Activated T-cell treated with anti-CD3 and anti-CD28 coated beads, Interleukin-2, amount 50 U/mL, for 4 hours (primary cell): ENCODE data around the gene HEG1. TPM values are rescaled to one million over a fixed set of nuclear protein-coding genes. Genes with fewer than 3 reads are reported as not detected.

Experiments used
- ATAC-seq, 2 donors: fragments of 200-7000 bp; cut with Tn5 transposase; one replicate each; pipeline ENCODE4 v1.10.0; 2021
- DNase-seq: peaks from one replicate; pipeline ENCODE4 v3.0.0-alpha.2; 2020
- H3K27me3 Mint-ChIP-seq: one replicate; pipeline ENCODE4 v1.8.0; 2021; ENCODE audit warnings: low read depth, mixed read lengths
- H3K36me3 Mint-ChIP-seq: one replicate; pipeline ENCODE4 v1.8.0; 2022; ENCODE audit warnings: mixed read lengths; ENCODE audit not compliant: insufficient read depth
- H3K4me1 Mint-ChIP-seq: one replicate; pipeline ENCODE4 v1.8.0; 2021; ENCODE audit warnings: low read depth, mixed read lengths
- H3K4me3 Mint-ChIP-seq: one replicate; pipeline ENCODE4 v1.8.0; 2021; ENCODE audit warnings: mild to moderate bottlenecking, moderate library complexity, mixed read lengths
- H3K9me3 Mint-ChIP-seq: one replicate; pipeline ENCODE4 v1.8.0; 2021; ENCODE audit warnings: mixed read lengths
- total RNA-seq, 3 donors: library from RNA; stranded (reverse); gene quantifications; one replicate each; pipeline ENCODE4 v1.2.1, GENCODE V29; 2021

HEG1 gene
- total RNA-seq, 3 donors from 2014 or later: 6.4 to 9.0 (median 7.2) TPM

DNA sequence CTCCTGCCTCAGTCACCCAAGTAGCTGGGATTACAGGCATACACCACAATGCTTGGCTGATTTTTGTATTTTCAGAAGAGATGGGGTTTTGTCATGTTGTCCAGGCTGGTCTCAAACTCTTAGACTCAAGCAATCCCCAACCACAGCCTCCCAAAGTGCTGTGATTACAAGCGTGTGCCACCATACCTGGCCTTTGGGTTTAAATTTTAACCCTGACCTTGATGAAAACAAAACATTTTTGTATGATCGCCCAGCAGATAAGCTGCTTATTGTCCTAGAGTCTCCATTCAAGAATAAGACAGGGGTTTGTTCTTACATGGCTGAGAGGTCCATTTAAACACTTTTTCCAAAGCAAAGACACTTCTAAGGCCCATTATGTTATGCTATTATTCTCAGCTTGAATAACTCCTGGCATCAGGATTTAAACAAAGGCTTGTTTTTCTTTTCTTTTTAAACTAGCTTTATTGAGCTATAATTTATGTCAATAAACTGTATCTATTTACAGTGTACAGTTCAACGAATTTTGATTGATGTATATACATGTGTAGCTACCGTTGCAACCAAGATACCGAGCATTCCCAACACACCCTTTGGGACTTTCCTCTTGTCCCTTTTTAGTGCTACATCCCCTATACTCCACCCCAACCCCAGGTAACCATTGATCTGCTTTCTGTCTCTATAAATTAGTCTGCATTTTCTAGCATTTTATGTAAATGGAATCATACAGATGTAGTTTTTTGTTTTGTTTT is 119.8 kb downstream of the HEG1 start:
- H3K4me1 Mint-ChIP-seq: no peaks in the 10 kb centered on the region
- H3K4me3 Mint-ChIP-seq: no peak overlapping the region
- peaks cover 14% of the 10 kb centered on the region for H3K27me3 Mint-ChIP-seq
- ATAC-seq (no peak), DNase-seq (no peak)
- H3K9me3 Mint-ChIP-seq: no peaks in the 10 kb centered on the region
- no peaks in the 10 kb centered on the region for H3K36me3 Mint-ChIP-seq

DNA sequence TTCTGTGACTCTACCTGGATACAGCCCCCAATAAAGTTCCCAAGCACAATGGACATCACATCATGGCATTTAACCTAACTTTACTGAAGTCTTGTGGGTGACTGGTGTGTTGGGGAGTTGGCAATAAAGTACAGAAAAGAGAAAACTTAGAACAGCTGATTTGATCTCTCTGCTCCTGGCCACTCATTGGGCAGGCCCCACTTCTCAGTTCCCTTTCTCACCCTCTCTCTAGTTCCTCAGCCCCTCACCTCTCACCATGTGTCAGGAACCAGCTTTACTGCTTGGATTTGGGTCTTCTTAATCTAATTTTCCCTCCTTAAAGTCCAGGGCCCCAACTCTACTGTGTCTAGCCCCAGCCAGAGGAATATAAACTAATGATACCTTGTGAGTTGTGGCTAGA is 120.5 kb downstream of the HEG1 start:
- DNase-seq (no peak), ATAC-seq (no peak)
- no peaks in the 10 kb centered on the region for H3K36me3 Mint-ChIP-seq
- H3K9me3 Mint-ChIP-seq: no peaks in the 10 kb centered on the region
- no peaks in the 10 kb centered on the region for H3K4me1 Mint-ChIP-seq
- no peak overlapping the region for H3K4me3 Mint-ChIP-seq
- peaks cover 18% of the 10 kb centered on the region for H3K27me3 Mint-ChIP-seq

DNA sequence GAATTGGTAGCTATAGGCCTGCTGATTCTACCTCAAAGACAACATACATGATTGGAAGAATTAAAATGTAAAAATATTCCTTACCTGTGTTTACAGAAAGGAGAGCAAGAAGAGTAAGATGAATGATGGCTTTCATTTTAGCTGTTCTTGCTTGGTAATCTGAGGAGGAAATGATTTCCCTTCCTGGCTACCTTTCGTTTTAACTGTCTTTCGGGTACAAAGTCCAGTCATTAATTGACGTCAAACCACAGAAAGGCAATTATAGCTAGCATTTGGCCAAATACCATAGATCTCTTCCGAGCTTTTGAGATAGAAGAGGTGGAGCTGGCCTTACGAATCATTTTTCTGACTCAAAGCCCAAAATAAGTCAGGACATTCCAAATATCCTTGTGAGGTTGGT is 121.2 kb downstream of the HEG1 start, which contains the start of gene MUC13:
Gene MUC13 (minus strand): TSS at position 175 of the 400 bp plus-strand sequence. CDS start 39 bp downstream, at position 136.
- Mint-ChIP-seq H3K4me3 (no peak within 1 kb of the TSS), H3K4me1 (no peaks in the 10 kb centered on the region), H3K9me3 (no peaks in the 10 kb centered on the region), H3K36me3 (no peaks in the 10 kb centered on the region), H3K27me3 (peaks cover 20% of the 10 kb centered on the region)
- DNase-seq (no peak), ATAC-seq (no peak)

DNA sequence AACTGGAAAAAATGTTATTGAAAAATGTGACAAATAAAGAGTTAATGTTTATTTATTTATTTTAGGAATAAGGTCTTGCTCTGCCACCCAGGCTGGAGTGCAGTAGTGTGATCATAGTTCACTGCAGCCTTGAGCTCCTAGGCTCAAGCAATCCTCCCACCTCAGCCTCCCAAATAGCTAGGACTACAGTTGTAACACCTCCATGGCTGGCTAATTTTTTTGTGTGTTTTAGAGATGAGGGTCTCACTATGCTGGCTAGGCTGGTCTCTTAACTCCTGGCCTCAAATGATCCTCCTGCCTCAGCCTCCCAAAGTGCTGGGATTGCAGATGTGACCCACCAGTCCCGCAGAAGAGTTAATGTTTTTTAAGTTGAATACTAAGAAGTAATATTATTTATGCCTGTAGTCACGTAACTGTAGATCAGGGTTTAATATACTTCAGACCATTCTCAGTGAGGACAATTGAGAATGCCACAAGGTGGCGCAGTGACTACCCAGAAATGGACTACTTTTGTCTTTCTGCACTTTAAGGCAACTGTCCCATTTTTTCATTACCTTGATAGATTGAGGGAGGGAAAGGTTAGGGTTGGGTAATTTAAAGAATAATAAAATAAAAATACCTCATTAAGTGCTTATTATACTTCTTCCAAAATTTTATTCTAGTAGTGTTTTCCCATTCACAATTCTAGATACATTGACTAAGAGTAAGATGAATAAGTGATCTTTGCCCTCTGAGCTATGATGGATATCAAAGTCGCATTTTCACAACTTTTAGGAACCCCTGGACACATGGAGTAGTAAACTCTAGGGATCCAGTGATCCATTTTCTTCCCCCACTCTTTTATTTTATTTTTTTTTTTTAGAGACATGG is 127.2 kb downstream of the HEG1 start:
- DNase-seq (peak; percentile 52), ATAC-seq (peak in 1 of 2 donors; percentile 48)
- Mint-ChIP-seq H3K4me3 (no peak overlapping the region), H3K36me3 (no peaks in the 10 kb centered on the region), H3K27me3 (peaks cover 12% of the 10 kb centered on the region), H3K4me1 (peaks cover 2% of the 10 kb centered on the region), H3K9me3 (no peaks in the 10 kb centered on the region)

DNA sequence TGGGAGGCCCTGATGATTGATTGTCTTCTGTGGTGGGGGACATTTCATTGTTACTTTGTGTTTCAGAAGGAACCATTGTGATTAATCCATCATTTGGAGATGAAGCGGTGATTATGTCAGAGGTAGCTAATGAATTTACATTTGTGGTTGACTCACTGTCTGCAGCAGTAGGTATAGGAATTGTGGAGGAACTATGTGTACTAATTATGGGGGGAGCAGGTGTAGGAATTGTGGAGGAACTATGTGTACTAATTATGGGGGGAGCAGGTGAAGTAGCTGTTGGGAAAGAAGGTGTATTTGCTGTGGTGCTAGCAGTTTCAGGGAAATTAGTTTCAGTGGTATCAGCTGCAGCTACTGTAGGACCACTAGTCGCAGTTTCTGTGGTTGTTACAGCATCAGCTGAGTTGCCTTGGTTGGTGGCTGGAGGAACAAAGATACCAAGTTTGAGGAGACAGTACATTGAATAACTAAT is 128.2 kb downstream of the HEG1 start:
- Mint-ChIP-seq H3K4me3 (no peak overlapping the region), H3K36me3 (no peaks in the 10 kb centered on the region), H3K27me3 (peaks cover 15% of the 10 kb centered on the region), H3K4me1 (peaks cover 2% of the 10 kb centered on the region), H3K9me3 (no peaks in the 10 kb centered on the region)
- no peak for ATAC-seq
- DNase-seq: no peak

DNA sequence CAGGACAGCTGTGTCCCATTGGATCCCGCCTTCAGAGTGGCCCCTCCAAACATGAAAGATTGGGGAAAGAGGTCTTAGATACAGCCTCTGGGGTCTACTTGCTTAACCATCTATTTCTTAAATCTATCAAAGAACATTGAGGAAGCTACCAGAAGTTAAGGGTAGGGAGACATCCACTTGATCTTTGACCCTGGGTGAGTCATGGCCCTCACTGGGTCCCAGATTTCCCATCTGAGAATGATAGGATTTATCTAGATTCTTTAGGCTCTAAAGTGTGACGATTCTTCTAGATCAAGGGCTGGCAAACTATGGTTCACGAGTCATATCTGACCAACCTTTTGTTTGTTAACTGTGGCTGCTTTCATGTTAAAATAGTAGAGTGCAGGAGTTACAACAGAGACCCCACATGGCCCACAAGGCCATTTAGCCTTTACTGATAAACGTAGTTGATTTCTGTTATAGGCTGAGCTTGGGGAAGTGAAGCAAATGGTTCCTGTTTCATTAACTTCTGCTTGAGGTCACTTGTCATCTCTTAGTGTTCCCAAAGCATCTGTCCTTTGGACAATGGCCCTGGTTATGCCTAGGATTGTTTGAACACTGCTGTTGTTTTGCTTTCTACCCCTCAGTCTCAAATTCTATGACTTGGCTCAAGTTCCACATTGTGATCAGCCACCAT is 129.2 kb downstream of the HEG1 start:
- ATAC-seq: no peak
- no peak overlapping the region for H3K4me3 Mint-ChIP-seq
- no peaks in the 10 kb centered on the region for H3K36me3 Mint-ChIP-seq
- H3K27me3 Mint-ChIP-seq: peaks cover 15% of the 10 kb centered on the region
- peaks cover 2% of the 10 kb centered on the region for H3K4me1 Mint-ChIP-seq
- no peaks in the 10 kb centered on the region for H3K9me3 Mint-ChIP-seq
- DNase-seq: no peak

DNA sequence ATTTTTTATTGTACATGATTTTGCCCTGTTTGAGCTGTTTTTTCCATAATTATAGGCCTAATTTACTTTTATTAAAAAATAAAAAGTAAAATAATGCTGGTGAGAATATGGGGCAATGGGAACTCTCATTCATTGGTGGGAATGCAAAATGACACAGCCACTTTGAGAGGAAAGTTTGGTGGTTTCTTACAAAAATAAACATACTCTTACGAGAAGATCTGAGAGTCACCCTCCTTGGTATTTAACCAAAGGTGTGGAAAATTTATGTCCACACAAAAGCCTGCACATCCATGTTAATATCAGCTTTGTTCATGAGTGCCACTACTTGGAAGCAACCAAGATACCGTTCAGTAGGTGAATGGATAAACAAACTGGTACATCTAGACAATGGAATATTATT is 131.1 kb downstream of the HEG1 start:
- peaks cover 10% of the 10 kb centered on the region for H3K27me3 Mint-ChIP-seq
- no peak for DNase-seq
- H3K36me3 Mint-ChIP-seq: no peaks in the 10 kb centered on the region
- no peak for ATAC-seq
- H3K9me3 Mint-ChIP-seq: no peaks in the 10 kb centered on the region
- H3K4me1 Mint-ChIP-seq: peaks cover 2% of the 10 kb centered on the region
- no peak overlapping the region for H3K4me3 Mint-ChIP-seq

DNA sequence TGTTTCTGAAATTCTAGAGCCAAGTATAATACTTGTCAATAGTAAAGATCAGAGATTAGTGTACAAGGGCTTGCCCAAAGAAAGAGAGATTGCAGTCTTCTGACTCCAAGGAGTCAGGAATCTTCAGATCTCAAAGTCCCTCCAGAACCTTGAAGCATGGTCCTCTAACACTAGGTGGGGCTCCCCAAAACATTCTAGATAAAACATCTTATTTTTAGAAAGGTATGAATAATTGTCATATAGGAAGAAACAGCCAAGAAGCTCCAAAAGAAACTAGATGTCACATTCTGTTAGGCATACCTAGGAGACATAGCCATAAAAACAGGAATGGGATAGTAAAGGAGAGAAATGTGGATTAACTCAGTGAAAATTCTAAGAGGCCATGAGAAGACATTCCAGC is 132.0 kb downstream of the HEG1 start:
- peaks cover 8% of the 10 kb centered on the region for H3K27me3 Mint-ChIP-seq
- ATAC-seq (no peak), DNase-seq (no peak)
- no peaks in the 10 kb centered on the region for H3K36me3 Mint-ChIP-seq
- H3K9me3 Mint-ChIP-seq: no peaks in the 10 kb centered on the region
- H3K4me1 Mint-ChIP-seq: peaks cover 2% of the 10 kb centered on the region
- H3K4me3 Mint-ChIP-seq: no peak overlapping the region

DNA sequence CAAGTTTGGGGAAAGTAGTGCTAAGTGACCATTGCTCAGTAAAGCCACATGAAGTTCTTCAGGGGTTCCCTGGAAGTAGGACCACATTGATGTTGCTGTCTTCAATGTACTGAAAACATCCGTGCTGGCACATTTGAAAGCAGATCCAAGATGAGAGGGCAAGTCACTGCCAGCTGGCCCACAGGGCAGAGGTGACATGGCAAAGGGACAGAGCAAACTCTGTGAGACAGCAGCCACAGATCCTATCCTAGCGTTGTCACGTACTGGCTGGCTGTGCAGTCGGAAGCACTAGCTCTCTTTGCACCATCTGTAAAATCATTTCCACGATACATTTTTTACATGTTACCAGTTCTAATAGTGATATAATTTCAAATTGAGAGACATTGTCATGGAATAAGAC is 135.1 kb downstream of the HEG1 start:
- H3K4me3 Mint-ChIP-seq: no peak overlapping the region
- no peaks in the 10 kb centered on the region for H3K4me1 Mint-ChIP-seq
- ATAC-seq: no peak
- H3K9me3 Mint-ChIP-seq: no peaks in the 10 kb centered on the region
- no peaks in the 10 kb centered on the region for H3K36me3 Mint-ChIP-seq
- H3K27me3 Mint-ChIP-seq: peaks cover 12% of the 10 kb centered on the region
- DNase-seq: no peak

DNA sequence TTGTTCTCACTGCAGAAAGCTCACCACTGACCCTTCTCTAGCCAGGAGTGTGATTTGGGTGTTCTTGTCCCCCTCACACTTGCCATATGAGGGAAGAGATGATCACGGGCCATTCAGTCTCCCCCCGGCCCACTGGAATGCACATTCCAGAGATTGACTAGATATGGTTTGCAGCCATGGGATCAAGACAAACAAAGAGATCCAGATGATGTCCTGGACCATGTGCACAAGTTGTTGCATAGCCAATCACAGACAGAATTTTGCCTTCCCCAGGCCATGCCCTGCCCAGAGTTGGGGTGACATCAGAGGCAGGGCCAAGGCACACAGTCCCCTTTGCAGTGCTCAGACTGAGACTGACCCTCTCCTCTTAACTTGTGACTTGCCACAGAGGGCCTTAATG is 136.0 kb downstream of the HEG1 start:
- no peaks in the 10 kb centered on the region for H3K9me3 Mint-ChIP-seq
- H3K4me1 Mint-ChIP-seq: no peaks in the 10 kb centered on the region
- ATAC-seq (no peak), DNase-seq (no peak)
- H3K27me3 Mint-ChIP-seq: peaks cover 14% of the 10 kb centered on the region
- H3K4me3 Mint-ChIP-seq: no peak overlapping the region
- H3K36me3 Mint-ChIP-seq: no peaks in the 10 kb centered on the region

DNA sequence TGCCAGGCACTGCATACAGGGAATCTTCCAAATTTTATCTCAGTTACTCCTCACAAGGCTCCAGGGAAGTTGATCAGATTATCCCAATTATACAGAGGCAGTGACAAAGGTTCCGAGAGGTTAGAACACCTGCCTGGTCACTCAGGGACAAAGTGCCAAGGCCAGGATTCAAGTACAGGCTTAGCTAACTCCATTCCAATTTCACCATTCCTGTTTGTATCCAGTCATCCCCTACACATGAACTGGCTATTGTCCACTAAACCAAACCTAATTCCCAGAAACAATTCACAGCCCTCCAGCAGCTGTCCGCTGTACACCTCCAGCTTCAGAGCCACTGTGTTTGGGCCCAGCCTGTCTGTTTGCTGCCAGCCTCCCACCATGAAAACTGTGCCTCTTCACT is 137.3 kb downstream of the HEG1 start:
- H3K4me3 Mint-ChIP-seq: no peak overlapping the region
- DNase-seq (no peak), ATAC-seq (no peak)
- H3K4me1 Mint-ChIP-seq: no peaks in the 10 kb centered on the region
- H3K9me3 Mint-ChIP-seq: no peaks in the 10 kb centered on the region
- no peaks in the 10 kb centered on the region for H3K36me3 Mint-ChIP-seq
- peaks cover 14% of the 10 kb centered on the region for H3K27me3 Mint-ChIP-seq

DNA sequence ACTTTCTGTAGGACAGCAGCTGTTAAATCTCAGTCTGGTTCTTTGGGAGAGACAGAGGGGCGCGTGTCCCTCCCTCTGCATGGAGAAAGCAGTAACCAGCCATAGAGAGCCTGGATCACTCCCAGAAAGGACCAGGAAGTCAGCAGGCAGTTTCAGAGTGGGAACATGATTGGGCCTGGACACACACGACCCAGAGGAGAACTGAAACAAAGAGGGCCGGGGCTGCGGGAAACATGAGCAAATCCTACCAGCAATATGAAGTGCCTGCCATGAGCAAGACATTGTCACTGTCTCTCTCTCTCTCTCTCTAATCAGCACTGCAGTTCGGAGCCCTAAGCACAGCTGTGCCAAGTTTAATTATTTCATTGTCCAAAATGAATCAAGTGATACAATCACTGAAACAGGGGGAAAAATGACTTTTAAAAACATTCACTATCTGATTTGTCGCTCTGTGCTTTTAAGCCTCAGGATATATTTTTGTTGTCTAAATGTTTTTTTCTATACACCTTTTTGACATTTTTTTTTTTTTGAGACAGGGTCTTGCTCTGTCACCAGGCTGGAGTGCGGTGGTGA is 138.9 kb downstream of the HEG1 start:
- no peak for DNase-seq

More for the DNA sequence above, 138.9 kb downstream of the HEG1 start:
- H3K4me3 Mint-ChIP-seq: no peak overlapping the region
- no peaks in the 10 kb centered on the region for H3K36me3 Mint-ChIP-seq
- peaks cover 14% of the 10 kb centered on the region for H3K27me3 Mint-ChIP-seq
- no peak for ATAC-seq
- no peaks in the 10 kb centered on the region for H3K9me3 Mint-ChIP-seq
- H3K4me1 Mint-ChIP-seq: no peaks in the 10 kb centered on the region
